HG03095 (cell line): ENCODE results near the gene RSKR.
"Not testable (repeated sequence)": the region's sequence is repeated elsewhere in the genome, so short reads cannot be mapped to it uniquely, and the experiment has no call there.

Experiments
- ATAC-seq: cut with Tn5 transposase; IDR thresholded peaks from one replicate; pipeline ENCODE4 v1.9.1; 2021; ENCODE audit warnings: moderate library complexity; ENCODE audit not compliant: unreplicated experiment

The RSKR gene

DNA sequence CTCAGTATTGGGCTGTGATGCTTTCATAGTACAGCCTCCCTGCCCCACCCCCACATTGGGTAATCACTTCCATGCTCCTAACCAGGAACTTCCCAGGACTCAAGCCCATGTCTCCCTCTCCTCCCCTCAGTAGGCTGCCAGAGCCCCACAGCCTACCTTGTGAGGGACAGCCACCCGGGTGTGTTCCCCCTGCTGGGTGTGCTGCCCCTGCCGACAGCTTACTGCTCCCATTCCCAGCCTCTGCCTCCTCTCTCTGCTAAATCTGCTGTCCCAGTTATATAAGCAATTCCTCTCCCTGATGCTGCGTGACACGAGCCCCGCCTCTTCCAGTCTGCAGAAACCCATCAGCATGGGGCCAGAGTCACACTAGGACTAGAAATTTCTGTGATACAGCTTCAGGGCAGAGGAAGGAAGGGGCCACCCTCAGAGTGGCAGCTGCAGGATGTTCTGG is at the start of gene RSKR:
TSS of gene RSKR (minus strand) at position 255 of the 451 bp plus-strand sequence. CDS start at position 231, 24 bp downstream.
- ATAC-seq: no peak

DNA sequence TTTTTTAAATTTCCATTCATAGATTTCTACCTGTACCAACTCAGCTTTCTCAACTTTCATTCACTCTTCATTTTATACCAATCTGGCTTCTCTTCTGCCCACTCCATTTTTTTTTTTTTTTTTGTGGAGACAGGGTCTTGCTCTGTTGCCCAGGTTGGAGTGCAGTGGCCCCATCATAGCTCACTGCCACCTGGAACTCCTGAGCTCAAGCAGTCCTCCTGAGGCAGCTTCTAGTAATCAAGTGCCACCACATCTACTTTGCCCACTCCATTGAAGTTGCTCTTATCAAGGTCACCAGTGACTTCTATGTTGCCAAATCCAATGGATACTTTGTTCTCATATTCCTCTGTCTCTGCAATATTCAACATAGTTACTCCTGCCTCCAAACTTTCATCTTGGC is 49.7 kb upstream of the RSKR start:
- ATAC-seq: no peak

DNA sequence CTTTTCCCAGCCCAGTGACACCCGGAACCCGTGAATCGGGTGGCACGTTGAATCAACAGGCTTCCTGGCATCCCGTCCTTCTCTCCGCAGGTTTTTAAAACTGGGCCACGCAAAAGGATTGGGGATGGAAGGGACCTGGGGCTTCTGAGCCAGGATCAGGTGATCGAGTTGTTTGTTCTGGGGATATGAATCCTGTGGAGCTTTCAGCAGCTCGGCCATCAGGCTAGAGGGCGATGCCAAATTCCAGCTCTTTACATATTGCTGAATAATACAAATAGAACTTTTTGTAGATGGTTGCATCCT is 48.5 kb upstream of the RSKR start:
- no peak for ATAC-seq

GRCh38 chr17:28661635-28662526 is 47.9 kb upstream of the RSKR start, which contains the start of the genes SDF2 and SUPT6H:
SDF2 (minus strand) TSS chr17:28661906; CDS start chr17:28661876, 30 bp downstream.
SUPT6H (plus strand) TSS chr17:28662205; CDS start chr17:28673402, 11,197 bp downstream.
- peak; percentile 69 for ATAC-seq

DNA sequence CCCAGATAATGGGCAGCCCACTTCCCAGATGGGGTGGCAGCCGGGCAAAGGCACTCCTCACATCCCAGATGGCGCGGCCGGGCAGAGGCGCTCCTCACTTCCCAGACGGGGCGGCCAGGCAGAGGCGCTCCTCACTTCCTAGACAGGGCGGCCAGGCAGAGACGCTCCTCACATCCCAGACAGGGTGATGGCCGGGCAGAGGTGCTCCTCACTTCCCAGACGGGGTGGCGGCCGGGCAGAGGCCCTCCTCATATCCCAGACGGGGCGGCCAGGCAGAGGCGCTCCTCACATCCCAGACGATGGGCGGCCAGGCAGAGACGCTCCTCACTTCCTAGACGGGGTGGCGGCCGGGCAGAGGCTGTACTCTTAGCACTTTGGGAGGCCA is 45.5 kb upstream of the RSKR start:
- ATAC-seq: not testable (repeated sequence)

DNA sequence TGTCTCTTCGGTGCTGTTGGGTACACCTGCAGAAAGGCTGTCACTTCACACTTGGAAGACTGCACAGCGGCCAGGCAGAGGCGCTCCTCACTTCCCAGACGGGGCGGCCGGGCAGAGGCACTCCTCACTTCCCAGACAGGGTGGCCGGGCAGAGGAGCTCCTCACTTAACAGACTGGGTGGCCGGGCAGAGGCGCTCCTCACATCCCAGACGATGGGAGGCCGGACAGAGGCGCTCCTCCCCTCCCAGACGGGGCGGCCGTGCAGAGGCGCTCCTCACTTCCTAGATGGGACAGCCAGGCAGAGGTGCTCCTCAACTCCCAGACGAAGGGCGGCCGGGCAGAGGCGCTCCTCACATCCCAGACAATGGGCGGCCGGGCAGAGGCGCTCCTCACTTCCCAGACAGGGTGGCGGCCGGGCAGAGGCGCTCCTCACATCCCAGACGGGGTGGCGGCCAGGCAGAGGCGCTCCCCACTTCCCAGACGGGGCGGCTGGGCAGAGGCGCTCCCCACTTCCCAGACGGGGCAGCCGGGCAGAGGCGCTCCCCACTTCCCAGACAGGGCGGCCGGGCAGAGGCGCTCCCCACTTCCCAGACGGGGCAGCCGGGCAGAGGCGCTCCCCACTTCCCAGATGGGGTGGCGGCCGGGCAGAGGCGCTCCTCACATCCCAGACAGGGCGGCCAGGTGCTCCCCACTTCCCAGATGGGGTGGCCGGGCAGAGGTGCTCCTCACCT is 44.9 kb upstream of the RSKR start:
- not testable (repeated sequence) for ATAC-seq

DNA sequence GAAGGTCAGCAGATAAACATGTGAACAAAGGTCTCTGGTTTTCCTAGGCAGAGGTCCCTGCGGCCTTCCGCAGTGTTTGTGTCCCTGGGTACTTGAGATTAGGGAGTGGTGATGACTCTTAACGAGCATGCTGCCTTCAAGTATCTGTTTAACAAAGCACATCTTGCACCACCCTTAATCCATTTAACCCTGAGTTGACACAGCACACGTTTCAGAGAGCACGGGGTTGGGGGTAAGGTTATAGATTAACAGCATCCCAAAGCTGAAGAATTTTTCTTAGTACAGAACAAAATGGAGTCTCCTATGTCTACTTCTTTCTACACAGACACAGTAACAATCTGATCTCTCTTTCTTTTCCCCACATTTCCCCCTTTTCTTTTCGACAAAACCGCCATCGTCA is 44.4 kb upstream of the RSKR start:
- not testable (repeated sequence) for ATAC-seq

DNA sequence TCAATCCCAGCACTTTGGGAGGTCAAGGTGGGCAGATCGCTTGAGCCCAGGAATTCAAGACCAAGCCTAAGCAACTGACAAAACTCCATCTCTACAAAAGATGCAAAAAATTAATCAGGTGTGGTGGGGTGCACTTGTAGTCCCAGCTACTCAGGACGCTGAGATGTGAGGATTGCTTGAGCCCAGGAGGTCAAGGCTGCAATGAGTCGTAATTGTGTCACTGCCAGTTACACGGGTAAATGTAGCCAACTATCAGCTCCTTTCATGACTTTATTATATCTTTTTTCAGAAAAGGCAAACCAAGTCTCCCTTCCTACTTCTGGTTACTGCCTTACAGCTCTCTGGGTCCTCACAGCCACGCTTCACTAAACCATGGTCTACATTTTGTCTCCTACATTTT is 43.8 kb upstream of the RSKR start:
- ATAC-seq: no peak

GRCh38 chr17:28655160-28655559 is 41.2 kb upstream of the RSKR start:
- ATAC-seq: no peak

- ATAC-seq: no peak
Observed at GRCh38 chr17:28648698-28649097, 34.7 kb upstream of the RSKR start.

DNA sequence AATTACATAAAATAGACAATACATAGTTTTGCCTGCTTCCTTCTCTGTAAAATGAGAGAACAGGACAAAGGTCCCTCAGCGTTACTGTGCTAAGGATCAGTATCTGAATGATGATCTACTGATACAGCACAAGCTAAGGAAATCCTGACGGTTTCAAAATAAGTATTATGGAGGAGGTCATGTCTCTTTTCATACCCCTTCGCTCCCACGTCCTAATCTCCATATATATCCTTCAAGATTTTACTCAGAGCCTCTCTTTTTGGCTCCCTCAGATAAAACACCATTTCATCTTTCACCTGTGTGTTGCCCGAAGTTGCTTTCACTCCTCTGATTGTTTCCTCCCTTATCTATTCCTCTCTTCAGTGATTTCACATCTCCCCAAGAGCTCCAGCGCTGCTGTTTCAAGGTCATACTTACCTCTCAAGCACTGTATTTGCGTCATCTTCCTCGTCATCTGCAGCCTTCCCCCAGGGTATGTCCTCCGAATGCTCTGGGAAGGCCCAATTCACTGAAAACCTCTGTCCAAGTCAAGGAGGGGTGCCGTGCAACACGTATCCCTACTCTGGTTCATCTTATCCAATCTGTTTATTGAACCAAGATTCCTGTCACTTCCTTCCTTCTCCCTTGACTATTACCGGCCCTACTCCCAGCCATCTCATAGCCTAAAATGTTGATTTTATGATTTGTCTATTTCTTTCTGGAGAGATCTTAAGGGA is 32.2 kb upstream of the RSKR start:
- no peak for ATAC-seq

GRCh38 chr17:28645576-28645939 is 31.6 kb upstream of the RSKR start:
- ATAC-seq: no peak

DNA sequence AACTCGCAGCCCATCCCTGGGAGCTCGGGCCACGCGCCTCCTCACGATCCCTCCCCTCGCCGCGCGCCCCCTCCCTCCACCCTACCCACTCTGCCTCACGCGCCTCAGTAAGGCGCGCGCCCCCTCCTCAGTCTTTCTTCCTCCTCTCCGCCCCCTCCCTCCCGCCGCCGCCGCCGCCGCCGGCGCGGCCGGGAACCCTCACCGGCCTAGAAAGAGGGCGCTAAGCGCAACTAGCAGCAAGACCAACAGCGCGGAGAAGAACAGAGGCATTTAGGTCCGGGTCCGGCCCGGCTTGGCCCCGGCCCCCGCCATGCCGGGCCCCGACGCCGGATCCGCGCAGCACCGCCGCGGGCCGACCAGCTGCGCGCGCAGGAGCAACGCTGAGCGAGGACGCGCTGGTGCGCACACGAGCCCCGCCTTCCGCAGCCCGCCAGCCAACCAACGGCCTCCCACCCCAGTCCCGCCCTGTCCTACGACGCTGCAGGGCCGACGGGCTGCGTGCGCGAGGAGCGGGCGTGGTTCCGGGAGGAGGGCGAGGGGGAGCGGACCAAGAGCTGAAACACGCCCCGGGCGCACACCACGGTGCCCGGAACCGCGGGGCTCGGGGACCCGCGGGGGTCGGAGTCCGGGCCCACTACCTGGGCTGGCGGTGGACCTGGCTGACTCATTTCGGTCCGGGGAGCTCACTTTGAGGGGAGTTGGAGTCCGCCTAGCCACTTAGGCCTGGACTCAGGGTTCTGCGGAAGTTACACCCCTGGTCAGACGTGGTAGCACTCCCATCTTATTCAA is 31.0 kb upstream of the RSKR start, which contains the start of gene BLTP2:
TSS of gene BLTP2 (minus strand) at position 372 of the 789 bp plus-strand sequence. CDS start at position 270, 102 bp downstream.
- peak; percentile 89 for ATAC-seq

DNA sequence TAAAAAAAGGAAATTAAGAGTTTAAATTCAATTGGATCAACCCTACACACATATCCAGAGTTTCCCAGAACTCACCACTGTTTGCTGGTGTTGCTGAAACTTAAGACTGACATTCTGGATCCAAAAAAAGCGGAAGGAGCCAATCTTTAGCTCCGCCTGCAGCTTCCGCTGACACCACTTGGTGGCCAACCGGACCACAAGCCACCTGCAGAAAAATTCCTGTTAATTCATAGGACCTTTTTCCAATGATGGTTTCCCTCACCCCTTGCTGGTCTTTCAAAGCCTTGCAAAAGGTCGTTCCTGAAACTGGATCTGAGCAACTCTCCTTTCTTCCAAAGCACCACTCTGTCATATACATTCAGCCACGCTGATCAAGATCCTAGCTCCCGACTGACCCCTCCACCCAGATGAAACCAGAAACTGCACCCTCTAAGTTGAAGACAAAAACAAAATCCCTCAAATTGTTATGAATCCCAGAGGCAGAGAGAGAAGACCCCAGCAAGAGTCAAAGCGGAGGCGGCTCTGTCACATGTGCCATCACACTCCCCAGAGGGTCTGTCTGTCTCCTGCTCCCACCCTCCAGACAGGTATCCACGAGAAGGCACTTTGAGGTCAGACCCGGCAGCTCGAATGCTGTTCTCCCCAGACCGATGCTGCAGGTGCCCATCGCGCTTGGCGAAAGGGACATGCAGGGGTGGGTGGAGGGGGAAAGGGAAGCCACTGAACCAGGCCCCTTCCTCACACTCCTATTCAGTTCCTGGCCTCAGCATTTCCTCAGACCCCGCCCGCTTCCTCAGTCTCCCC is 30.2 kb upstream of the RSKR start:
- no peak for ATAC-seq

DNA sequence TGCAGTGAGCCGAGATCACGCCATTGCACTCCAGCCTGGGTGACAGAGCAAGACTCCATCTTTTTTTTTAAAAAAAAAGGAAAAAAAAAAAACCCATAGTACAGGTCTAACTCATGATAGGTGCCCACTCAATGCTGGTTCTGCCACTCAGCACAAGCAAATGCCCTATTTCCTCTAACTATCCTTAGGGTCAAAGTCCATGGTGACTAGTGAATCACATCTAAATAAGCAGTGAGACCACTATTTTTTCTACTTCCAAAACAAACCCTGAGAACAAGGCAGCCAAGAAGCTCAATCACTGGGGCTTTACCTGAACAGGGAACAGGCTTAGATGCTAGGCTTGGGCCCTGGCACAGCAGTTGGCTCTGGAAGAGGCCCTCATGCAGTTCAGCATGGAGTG is 27.6 kb upstream of the RSKR start:
- ATAC-seq: no peak

DNA sequence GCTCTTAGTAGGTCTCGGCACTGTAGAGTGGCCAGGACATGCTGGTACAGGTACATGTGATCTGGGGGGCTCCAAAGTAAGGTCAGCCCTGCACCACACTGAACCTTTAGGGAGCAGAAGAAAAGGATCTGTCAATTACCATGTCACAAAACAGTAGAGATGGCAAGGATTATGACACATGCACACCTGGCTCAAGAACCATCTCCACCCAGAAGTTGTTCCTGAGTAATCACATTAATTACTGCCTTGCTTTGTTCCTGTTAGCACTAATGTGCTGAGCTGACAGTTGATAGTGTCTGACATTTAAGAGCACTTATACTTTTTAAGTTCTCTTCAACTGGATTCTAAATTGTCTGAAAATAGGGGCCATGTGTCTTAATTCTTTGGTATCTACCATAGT is 21.5 kb upstream of the RSKR start:
- ATAC-seq: no peak

DNA sequence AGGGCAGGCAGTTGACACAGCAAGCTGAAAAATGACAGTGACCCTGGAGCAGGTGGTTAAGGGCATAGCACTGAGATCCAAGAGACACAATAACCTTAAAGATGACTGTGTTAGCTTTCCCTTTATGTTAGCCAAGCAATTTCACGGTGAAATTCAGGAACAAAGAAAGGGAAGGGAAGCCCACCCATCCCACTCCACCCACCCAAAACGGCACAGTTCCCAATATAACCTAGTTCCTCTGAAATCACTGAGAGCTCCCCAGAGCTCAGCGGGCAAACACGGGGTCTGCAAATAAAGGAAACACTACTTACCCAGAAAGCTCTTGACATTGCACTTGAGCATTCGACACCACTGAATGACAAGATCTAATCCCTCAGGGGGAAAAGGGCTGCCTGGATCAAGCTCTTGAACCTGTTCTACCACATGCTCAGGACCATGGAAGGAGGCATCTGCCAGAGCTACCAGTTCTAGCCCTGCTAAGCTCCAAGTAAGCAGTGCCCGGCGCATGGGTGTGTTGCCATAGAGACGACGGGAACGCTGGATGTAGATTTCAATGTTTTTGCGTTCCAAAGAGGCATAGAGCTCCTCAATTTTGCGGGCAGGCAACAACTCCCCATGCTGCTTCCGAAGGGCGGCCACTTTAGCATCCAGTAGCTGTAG is 20.4 kb upstream of the RSKR start:
- no peak for ATAC-seq

- no peak for ATAC-seq
Observed at GRCh38 chr17:28626818-28627217, 12.8 kb upstream of the RSKR start.

- no peak for ATAC-seq
Observed at GRCh38 chr17:28624148-28624547, 10.2 kb upstream of the RSKR start.
